Posterior vena cava (tissue), 2 donors: ENCODE measurements around the gene FAM161B. TPM values are rescaled to one million over a fixed set of nuclear protein-coding genes. Genes with fewer than 3 reads are reported as not detected.

Experiments used
- DNase-seq: peaks from one replicate; pipeline ENCODE4 v3.0.0-alpha.2; 2020; ENCODE audit warnings: low spot score
- intact Hi-C, 2 donors: fragments of 100-400 bp; cut with DNase I; formaldehyde crosslinking; loops; one replicate each; pipeline versions ENCODE4 v1.14.1 to v1.14.2; 2022 to 2023
- total RNA-seq, 2 donors: library from RNA; stranded (reverse); fragmentation: NEBNext Ultra II Directional; extraction: Animal tissue kit (Norgen Biotek cat#: 25700); gene quantifications; one replicate each; pipeline ENCODE4 v1.2.1, GENCODE V29; 2021
- donor health status: DM: yes; HTN: yes; CAD: no.
- donor health status: DM: yes; HTN: yes; CAD: no.

FAM161B gene
- total RNA-seq, 2 donors from 2014 or later: 4.5 to 4.9 TPM

GRCh38 chr14:73886449-73887317 lies 63.2 kb downstream of the FAM161B start, which contains the start of gene ZNF410:
Gene ZNF410 (plus strand): TSS chr14:73886859. CDS start chr14:73892176, 5,317 bp downstream.
- intact Hi-C loops: no loop called here
- DNase-seq: peak; percentile 99

GRCh38 chr14:73884438-73885190 lies 65.3 kb downstream of the FAM161B start:
- intact Hi-C loops: no loop called here
- DNase-seq: no peak

Other genes starting within 250 kb of the FAM161B start
- 10 to 100 TPM; 64.8 to 88.7 TPM for gene PNMA1, start 235.7 kb downstream of the FAM161B start, total RNA-seq
- gene PTGR2, start 98.3 kb downstream of the FAM161B start, total RNA-seq: 1 to 10 TPM; 5.6 to 9.2 TPM
- 10 to 100 TPM; 38.6 to 39.2 TPM for gene ZNF410, start 63.2 kb downstream of the FAM161B start, total RNA-seq
- 10 to 100 TPM; 13.8 to 14.7 TPM for gene COQ6, start 208 bp upstream of the FAM161B start, total RNA-seq
- 10 to 100 TPM; 10.6 to 12.2 TPM for gene ENTPD5, start 69.2 kb upstream of the FAM161B start, total RNA-seq
- 1 to 10 TPM; 6.8 to 7.2 TPM for gene BBOF1, start 69.3 kb upstream of the FAM161B start, total RNA-seq
- gene ALDH6A1, start 134.4 kb upstream of the FAM161B start, total RNA-seq: 10 to 100 TPM; 11.9 to 23.2 TPM
- gene LIN52, start 134.9 kb upstream of the FAM161B start, total RNA-seq: 1 to 10 TPM; 6.6 to 9.4 TPM